ENCODE measurements around the gene ZNF277.

GRCh38 chr7:112160771-112161150, 45.7 kb upstream of the ZNF277 start:
- TF ChIP-seq CTCF (IDR thresholded peaks at IDR 0.05 in 2 of 3, conservative IDR thresholded peaks at IDR 0.05 in 1 of 3; ENCODE audit: control insufficient read depth in 2 of 3, extremely low read depth in 1 of 3, insufficient read depth in 1 of 3, low read depth in 3 of 3, low read length in 3 of 3) (no peak), USF2 (IDR thresholded peaks at IDR 0.05; ENCODE audit: borderline replicate concordance, low read depth, low read length) (no peak), POLR2A (IDR thresholded peaks at IDR 0.05; ENCODE audit: low read depth, low read length) (no peak), YBX1 (IDR thresholded peaks at IDR 0.05) (no peak), MLLT1 (IDR thresholded peaks at IDR 0.05) (no peak), SREBF2 (IDR thresholded peaks at IDR 0.05; ENCODE audit: low read length) (no peak), IRF3 (IDR thresholded peaks at IDR 0.05) (no peak)
